RKO (cell line): ENCODE results near the gene MIEF2.

Source experiments
- DNase-seq: peaks from one replicate; pipeline ENCODE4 v3.0.0-alpha.2; 2016; ENCODE audit warnings: low spot score

Gene MIEF2

DNA sequence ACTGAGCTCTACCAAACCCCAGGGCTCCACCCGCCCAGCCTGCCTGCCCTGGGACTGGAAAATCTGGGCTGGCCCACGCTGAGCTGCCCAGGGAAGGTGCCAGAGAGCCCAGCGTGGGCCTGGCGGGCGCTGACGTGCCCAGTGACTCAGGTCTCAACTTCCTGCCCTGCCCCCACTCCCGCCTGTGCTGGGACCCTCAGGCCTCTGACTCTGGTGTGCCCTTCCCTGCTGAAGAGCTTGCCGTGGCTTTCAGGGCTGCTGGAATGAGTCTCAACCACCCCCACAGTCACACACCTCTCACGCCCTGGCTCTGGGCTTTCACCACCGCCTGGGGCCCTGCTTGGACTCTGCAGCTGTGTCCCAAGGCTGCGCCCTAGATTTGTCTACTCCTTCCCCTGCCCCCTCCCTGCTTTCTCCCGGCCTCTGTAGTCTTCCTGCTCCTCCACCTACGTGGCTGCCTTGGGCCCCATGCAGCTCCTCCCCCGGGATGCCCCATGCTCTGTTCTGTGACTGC is 24.7 kb upstream of the MIEF2 start:
- DNase-seq: no peak

GRCh38 chr17:18236494-18236893 is 24.0 kb upstream of the MIEF2 start:
- no peak for DNase-seq

DNA sequence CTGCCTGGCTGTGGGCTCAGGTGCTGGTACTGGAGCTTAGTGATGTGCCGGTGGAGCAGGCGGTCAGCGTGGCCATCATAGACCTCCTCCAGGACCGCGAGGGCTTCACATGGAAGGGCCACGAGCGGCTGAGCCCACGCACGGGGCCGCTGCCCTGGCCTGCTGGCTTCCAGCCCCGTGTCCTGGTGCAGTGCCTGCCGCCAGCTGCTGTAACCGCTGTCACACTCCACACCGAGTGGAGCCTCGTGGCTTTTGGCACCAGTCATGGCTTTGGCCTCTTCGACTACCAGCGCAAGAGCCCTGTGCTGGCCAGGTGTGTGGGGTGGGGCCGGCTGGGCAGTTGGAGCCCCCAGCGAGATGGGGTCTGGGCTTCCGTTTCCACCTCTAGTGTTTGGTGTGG is 23.0 kb upstream of the MIEF2 start:
- no peak for DNase-seq

DNA sequence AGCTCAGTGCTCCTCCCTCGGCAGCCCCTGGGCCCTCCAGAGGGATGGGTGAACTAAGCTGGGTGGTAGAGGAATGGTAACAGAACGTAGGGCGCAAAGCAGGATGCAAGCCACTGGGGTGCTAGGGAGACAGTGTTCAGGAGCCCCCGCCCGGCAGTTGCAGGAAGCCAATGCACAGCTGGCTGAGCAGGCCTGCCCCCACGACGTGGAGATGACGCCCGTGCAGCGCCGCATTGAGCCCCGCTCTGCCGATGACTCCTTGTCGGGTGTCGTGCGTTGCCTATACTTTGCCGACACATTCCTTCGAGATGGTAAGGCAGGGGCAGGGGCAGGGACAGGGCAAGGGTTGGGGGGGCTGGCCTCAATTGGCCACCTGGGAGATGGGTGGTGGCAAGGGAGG is 22.2 kb upstream of the MIEF2 start:
- DNase-seq: no peak

DNA sequence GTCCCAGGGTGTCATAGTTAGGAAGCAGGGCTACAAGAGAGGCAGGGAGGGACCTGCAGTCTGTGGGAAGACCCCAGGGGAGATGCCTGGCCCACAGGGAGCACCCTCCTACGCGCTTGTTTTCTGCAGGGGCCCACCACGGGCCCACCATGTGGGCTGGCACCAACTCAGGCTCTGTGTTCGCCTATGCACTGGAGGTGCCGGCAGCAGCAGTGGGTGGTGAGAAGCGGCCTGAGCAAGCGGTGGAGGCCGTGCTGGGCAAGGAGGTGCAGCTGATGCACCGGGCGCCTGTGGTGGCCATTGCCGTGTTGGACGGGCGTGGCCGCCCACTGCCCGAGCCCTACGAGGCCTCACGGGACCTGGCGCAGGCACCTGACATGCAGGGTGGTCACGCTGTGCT is 20.0 kb upstream of the MIEF2 start:
- DNase-seq: no peak

GRCh38 chr17:18241229-18241871 is 19.1 kb upstream of the MIEF2 start:
- no peak for DNase-seq

GRCh38 chr17:18245038-18245776 is 15.3 kb upstream of the MIEF2 start:
- DNase-seq: no peak

DNA sequence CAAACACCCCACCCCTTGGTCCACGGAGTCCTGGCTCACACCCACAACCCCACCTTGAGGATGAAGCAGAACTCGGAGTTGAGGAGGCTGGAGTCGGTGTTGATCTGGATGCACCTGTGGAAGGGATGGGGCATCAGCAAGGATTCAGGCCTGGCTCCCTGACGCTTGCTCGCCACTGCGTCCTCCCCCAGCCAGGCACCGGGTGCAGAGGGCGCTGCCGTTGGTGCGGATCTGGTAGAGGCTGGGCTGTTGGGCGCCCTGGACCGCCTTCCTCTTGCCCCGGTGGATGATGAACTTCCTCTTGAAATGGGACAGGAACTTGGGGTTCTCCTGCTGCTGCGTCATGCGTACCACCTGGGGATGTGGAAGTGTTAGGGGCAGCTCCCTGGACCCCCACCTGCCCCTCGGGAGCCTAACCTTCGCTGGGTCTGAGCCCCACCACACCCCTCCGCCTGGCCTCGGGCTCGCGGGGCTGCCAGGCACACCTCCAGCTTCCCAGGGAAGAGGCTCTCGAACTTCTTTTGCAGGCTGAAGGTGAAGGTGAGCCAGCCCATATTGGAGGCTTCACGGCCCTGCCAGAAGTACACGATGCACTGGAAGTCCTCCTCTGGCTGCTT is 14.2 kb upstream of the MIEF2 start:
- DNase-seq: no peak

DNA sequence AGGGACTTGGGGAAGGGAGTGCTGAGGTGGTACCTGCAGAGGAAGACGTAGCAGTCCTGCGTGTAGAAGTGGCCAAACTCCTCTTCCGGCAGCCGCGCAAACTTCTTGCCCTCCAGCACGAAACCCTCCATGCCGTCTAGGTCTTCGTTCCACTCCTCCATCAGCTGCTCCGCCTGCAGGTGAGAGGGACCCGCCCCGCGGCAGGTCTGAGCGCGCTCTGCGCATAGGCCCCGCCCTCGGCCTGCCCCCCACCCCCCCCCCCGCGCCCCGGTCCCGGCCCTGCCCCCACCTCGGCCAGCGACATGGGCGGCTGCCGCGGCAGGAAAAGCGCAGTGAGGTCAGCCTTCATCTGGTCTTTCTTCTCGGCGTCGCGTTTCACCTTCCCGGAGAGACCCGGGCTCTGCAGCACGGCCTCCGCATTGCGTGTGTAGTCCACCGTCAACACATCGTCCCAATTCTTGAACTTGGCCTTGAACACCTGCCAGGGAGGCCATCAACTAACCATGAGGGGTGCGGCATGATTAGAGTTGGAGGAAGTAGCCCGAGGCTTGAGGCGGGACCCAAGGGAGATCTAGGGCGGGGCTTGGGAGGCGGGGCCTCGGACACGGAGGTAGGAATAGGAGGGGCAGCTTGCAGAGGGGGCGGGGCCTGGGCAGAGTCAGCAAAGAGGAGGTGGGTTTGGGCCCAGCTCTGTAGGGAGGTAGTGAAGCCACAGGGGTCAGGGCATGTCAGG is 13.4 kb upstream of the MIEF2 start:
- no peak for DNase-seq

DNA sequence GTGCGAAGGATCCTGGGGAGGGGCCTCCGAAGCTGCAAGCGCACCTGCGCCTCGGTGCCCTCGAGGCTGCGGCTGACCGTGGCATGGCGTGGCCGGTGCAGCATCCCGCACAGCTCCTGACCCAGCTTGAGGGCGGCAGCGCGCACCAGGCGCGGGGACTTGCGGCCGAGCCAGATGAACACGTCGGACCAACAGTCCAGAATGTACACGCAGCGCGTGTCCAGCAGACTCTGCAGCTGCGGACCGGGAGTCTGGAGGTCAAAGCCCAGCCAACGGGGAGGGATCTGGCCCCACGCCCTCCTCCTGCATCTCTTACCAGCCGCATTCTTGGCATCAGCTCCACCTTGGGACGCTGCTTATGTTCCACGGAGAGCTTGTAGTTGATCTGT is 12.9 kb upstream of the MIEF2 start:
- no peak for DNase-seq

GRCh38 chr17:18248300-18248731 is 12.1 kb upstream of the MIEF2 start:
- DNase-seq: peak; percentile 74

GRCh38 chr17:18248811-18249210 is 11.7 kb upstream of the MIEF2 start:
- no peak for DNase-seq

DNA sequence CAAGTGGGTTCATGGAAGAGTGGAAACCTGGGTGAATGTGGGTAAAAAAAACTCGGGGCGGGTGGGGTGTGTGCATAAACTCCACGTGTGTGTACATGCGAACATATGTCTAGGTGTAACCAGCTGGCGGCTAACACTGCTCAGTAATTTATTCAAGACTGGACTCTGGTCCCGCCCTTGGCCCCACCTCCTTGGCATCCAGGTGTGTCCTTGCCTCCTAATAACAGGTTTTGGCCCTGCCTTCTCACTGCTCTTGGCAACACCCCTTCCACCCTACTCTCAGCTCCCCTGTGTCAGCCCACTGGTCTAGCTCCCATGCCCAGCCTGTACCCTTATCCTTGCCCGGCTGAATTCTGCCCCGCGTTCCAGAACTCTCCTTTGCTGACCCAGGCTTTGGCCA is 10.2 kb upstream of the MIEF2 start:
- DNase-seq: no peak

DNA sequence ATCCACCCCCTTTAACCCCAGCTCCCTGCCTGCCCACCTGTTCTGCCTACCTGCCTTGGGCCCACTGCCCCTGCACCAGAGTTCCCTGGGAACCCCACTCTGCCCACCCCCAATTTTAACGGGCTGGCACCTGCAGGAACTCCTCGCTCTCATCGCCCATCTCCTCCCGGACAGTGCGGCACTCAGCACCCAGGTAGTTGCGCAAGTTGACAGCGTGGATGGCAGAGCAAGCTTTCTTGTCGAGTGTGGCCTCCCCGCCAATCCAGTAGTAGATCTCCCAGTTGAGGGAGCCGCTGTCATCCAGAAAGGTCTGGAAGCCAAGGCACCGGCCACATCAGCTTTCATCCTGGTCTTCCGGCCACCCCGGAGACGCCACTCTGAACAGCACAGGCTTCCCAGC is 9.8 kb upstream of the MIEF2 start:
- no peak for DNase-seq

DNA sequence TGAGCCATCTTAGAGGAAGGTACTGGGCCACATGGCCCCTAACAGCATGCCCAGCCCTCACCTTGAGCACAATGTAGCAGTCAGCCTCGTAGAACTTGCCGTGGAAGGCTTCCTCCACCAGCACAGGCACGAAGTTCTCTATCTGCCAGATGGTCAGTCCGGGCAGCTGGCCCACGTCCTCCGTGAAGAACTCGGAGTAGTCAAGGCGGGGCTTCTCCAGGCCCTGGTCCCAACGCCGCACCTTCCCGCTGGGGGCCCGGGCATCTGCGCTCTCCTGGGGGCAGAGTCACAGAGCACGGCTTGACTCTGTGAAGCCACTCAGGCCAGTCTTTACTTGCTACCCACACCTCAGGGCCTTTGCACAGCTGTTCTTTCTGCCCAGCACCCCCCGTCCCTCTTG is 9.3 kb upstream of the MIEF2 start:
- no peak for DNase-seq

GRCh38 chr17:18252160-18252559 is 8.3 kb upstream of the MIEF2 start:
- no peak for DNase-seq

DNA sequence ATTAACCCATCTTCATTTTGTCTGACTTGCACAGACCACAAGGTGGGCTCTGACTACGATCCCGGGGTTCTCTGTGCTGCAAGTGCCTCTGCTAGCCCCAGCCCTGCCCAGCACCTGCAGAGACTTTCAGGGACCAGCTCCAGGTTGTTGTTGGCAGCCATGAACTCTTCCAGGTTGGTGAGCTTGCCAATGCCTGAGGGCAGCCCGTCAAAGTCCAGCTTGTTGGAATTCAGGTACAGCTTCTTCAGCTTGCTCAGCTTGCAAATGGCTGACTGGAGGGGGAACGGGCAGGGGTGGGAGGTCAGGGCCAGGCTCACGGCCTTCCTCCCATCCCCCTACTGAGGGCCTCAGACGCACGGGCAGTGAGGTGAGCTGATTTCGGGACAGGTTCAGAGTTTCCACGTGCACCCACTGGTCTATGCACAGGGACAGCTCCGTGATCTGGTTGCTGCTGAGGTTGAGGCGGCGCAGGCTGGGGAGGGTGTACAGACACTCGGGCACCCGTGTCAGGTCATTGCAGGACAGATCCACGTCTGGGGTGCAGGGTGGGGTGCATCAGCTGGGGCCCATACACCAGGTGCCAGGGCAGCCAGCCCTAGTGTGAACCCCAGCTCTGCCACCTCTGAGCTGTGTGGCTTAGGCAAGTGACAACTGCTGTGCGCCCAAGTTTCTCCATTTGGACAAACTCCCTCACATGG is 7.1 kb upstream of the MIEF2 start:
- no peak for DNase-seq

- DNase-seq: no peak
Measured at GRCh38 chr17:18253947-18254821, 6.3 kb upstream of the MIEF2 start.

- DNase-seq: no peak
Measured at GRCh38 chr17:18254888-18255649, 5.4 kb upstream of the MIEF2 start.

DNA sequence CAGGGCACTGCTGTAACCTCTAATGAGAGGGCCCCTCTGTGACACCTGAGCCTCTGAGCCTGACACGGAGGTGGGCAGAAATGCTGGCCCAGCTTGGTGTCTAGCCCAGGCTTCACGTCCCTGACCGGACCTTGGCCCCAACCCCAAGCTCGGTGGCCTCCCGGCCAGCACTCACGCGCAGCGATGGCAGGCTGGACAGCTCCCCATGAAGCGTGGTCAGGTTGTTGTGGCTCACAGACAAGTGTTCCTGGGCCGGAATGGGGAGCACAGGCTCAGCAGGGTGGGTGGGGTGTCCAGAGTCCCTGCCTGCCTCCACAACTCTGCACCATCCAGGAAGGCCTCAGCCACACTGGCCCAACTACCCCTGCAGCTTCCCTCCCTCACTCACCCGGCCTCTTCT is 4.1 kb upstream of the MIEF2 start:
- DNase-seq: no peak
